ENCODE measurements around the gene SNX18. TPM values are rescaled to one million over a fixed set of nuclear protein-coding genes. Genes with fewer than 3 reads are reported as not detected.

The SNX18 gene
- total and polyA plus RNA-seq, 2 experiments from 2014 or later = 4.7 to 33.0 TPM

DNA sequence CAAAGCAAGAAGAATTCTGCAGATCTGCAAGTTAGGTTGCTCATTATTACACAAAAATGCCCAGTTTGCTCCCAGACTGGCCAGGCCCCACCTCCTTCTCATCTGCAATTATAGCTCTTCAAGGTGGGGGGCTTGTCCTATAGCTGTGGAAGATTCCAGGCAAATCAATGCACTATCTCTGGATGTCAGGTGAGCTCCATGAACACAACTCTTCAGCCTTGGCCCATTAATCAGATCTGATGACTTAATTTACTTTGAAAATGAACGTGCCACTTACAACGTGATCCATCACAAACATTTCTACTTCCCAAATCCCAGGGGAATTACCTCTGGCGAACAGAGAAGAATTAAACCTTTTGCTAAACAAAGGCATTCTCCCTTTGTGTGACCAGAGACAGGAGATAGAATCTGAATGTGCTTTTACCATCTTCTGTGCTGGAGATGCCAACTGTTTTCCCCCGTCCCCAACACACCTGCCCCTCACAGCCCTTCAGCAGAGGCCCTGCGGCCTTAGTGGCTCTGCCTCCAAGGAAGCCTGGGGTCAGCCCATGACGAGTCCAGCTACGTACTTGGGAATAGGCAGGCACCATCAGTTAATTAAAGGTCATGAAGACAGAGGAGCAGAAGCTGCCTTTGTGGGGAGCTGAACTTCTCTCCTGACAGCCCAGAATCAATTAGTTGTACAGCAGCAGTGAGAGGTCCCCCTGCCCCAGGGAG is 60.5 kb downstream of the SNX18 start (continued):
- TF ChIP-seq, protein P1, sequence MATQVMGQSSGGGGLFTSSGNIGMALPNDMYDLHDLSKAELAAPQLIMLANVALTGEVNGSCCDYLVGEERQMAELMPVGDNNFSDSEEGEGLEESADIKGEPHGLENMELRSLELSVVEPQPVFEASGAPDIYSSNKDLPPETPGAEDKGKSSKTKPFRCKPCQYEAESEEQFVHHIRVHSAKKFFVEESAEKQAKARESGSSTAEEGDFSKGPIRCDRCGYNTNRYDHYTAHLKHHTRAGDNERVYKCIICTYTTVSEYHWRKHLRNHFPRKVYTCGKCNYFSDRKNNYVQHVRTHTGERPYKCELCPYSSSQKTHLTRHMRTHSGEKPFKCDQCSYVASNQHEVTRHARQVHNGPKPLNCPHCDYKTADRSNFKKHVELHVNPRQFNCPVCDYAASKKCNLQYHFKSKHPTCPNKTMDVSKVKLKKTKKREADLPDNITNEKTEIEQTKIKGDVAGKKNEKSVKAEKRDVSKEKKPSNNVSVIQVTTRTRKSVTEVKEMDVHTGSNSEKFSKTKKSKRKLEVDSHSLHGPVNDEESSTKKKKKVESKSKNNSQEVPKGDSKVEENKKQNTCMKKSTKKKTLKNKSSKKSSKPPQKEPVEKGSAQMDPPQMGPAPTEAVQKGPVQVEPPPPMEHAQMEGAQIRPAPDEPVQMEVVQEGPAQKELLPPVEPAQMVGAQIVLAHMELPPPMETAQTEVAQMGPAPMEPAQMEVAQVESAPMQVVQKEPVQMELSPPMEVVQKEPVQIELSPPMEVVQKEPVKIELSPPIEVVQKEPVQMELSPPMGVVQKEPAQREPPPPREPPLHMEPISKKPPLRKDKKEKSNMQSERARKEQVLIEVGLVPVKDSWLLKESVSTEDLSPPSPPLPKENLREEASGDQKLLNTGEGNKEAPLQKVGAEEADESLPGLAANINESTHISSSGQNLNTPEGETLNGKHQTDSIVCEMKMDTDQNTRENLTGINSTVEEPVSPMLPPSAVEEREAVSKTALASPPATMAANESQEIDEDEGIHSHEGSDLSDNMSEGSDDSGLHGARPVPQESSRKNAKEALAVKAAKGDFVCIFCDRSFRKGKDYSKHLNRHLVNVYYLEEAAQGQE (IDR thresholded peaks at IDR 0.05; ENCODE audit: unreplicated experiment) = no peak

- Mint-ChIP-seq H3K4me3 (no peak overlapping the region), H3K9me3 (no peaks in the 10 kb centered on the region), H3K36me3 (ENCODE audit: low read depth) (no peaks in the 10 kb centered on the region), H3K4me1 (peaks cover 9% of the 10 kb centered on the region; the same call in 2 of the 3 replicates), H3K27ac (no peak overlapping the region), H3K27me3 (ENCODE audit: insufficient read depth, low read depth, poor library complexity) (peaks cover 2% of the 10 kb centered on the region)
- H3K4me1 ChIP-seq (ENCODE audit: insufficient read depth) = no peaks in the 10 kb centered on the region
- no peaks in the 10 kb centered on the region for H4K20me1 ChIP-seq (replicated peaks; ENCODE audit: insufficient read depth)
- H2AFZ ChIP-seq = no peak overlapping the region
- no peak overlapping the region for H3K4me2 ChIP-seq
- H3K79me2 ChIP-seq (replicated peaks; ENCODE audit: insufficient read depth) = no peaks in the 10 kb centered on the region
- DNase-seq (ENCODE audit: low spot score) (no peak), ATAC-seq (no peak)
- H3F3A ChIP-seq (replicated peaks; ENCODE audit: low read depth) = no peaks in the 10 kb centered on the region
- TF ChIP-seq NANOG (IDR thresholded peaks at IDR 0.05; ENCODE audit: borderline replicate concordance) (no peak), CREB1 (CRISPR knock-in tag; IDR thresholded peaks at IDR 0.05; ENCODE audit: low read depth) (no peak), STAT1 (IDR thresholded peaks at IDR 0.05; ENCODE audit: unreplicated experiment) (no peak), ZNF114 (CRISPR knock-in tag; IDR thresholded peaks at IDR 0.05) (no peak)
- TF ChIP-seq, protein P2, sequence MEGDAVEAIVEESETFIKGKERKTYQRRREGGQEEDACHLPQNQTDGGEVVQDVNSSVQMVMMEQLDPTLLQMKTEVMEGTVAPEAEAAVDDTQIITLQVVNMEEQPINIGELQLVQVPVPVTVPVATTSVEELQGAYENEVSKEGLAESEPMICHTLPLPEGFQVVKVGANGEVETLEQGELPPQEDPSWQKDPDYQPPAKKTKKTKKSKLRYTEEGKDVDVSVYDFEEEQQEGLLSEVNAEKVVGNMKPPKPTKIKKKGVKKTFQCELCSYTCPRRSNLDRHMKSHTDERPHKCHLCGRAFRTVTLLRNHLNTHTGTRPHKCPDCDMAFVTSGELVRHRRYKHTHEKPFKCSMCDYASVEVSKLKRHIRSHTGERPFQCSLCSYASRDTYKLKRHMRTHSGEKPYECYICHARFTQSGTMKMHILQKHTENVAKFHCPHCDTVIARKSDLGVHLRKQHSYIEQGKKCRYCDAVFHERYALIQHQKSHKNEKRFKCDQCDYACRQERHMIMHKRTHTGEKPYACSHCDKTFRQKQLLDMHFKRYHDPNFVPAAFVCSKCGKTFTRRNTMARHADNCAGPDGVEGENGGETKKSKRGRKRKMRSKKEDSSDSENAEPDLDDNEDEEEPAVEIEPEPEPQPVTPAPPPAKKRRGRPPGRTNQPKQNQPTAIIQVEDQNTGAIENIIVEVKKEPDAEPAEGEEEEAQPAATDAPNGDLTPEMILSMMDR (conservative IDR thresholded peaks at IDR 0.05; ENCODE audit: low read depth in 2 of 2) = no peak
- no peak overlapping the region for H3K4me3 ChIP-seq
- H3K9me2 ChIP-seq (ENCODE audit: insufficient read depth) = peaks cover 4% of the 10 kb centered on the region; the same call in 1 of the 2 replicates
- no peaks in the 10 kb centered on the region for H3K36me3 ChIP-seq (ENCODE audit: insufficient read depth)
- no peak overlapping the region for H3K27ac ChIP-seq (ENCODE audit: low read depth)
- no peaks in the 10 kb centered on the region for H3K27me3 ChIP-seq (ENCODE audit: insufficient read depth)
These were observed 62.2 kb downstream of the SNX18 start for GRCh38 chr5:54579591-54580295.

Data from GM23338 (cell line).